Naive thymus-derived CD4-positive, alpha-beta T cell (primary cell): Measurements from ENCODE around the gene TRPC3. TPM values are rescaled to one million over a fixed set of nuclear protein-coding genes. Genes with fewer than 3 reads are reported as not detected.

Experiments used
- ATAC-seq: fragments of 150-1000 bp; cut with Tn5 transposase; 2 replicates; pipeline ENCODE4 v1.10.0; 2021; ENCODE audit warnings: mild to moderate bottlenecking, moderate library complexity
- CTCF ChIA-PET: fragments of 350-600 bp; sonication (Branson Sonifier 250); formaldehyde crosslinking; loops from one replicate; lab custom pipeline; 2021; ENCODE audit warnings: antibody characterized with exemption; lab: Charles Lee
- POLR2A ChIA-PET: fragments of 350-600 bp; sonication (Branson Sonifier 250); formaldehyde crosslinking; loops from one replicate; lab custom pipeline; 2021; ENCODE audit warnings: antibody characterized with exemption, inconsistent platforms; lab: Charles Lee
- DNase-seq, 9 donors: peaks; one replicate each; pipeline versions ENCODE4 v3.0.0 to v3.0.0-alpha.2; 2020 to 2022; ENCODE audit warnings: mixed read lengths in 1 of 9
- H3K27ac ChIP-seq: one replicate; pipeline ENCODE4 v1.7.0; 2013; ENCODE audit warnings: mild to moderate bottlenecking, low read depth, low read length, moderate library complexity
- H3K27me3 ChIP-seq, 2 donors: one replicate each; pipeline ENCODE4 v1.7.0; 2013; ENCODE audit warnings: low read length in 2 of 2, mild to moderate bottlenecking in 2 of 2, moderate library complexity in 2 of 2; ENCODE audit not compliant: control insufficient read depth in 2 of 2, insufficient read depth in 2 of 2
- H3K36me3 ChIP-seq, 3 experiments: 1 replicate in 2 of 3; 2 replicates in 1 of 3; pipeline ENCODE4 v1.7.0; 2013; ENCODE audit warnings: low read length in 3 of 3, mild to moderate bottlenecking in 3 of 3, moderate library complexity in 1 of 3; ENCODE audit not compliant: insufficient read depth in 3 of 3, control insufficient read depth in 2 of 3
- H3K4me1 ChIP-seq, 2 donors: one replicate each; pipeline ENCODE4 v1.7.0; 2013; ENCODE audit warnings: low read length in 2 of 2, mild to moderate bottlenecking in 2 of 2, moderate library complexity in 1 of 2; ENCODE audit not compliant: control insufficient read depth in 2 of 2, insufficient read depth in 2 of 2
- H3K4me3 ChIP-seq: 2 replicates; pipeline ENCODE4 v1.7.0; 2013; ENCODE audit warnings: mild to moderate bottlenecking, low read length
- H3K9me3 ChIP-seq, 3 experiments: 1 replicate in 2 of 3; 2 replicates in 1 of 3; pipeline ENCODE4 v1.7.0; 2013; ENCODE audit warnings: low read length in 3 of 3; ENCODE audit not compliant: control insufficient read depth in 2 of 3
- H3K27ac Mint-ChIP-seq, 9 donors: one replicate each; pipeline ENCODE4 v1.8.0; 2020 to 2022; ENCODE audit warnings: mixed read lengths in 9 of 9, mild to moderate bottlenecking in 8 of 9, moderate library complexity in 5 of 9, inconsistent platforms in 2 of 9
- H3K27me3 Mint-ChIP-seq, 5 donors: one replicate each; pipeline ENCODE4 v1.8.0; 2021 to 2022; ENCODE audit warnings: mixed read lengths in 5 of 5, mild to moderate bottlenecking in 1 of 5
- H3K36me3 Mint-ChIP-seq, 5 donors: one replicate each; pipeline ENCODE4 v1.8.0; 2020 to 2022; ENCODE audit warnings: mixed read lengths in 5 of 5, mild to moderate bottlenecking in 3 of 5, inconsistent platforms in 1 of 5
- H3K4me1 Mint-ChIP-seq, 7 donors: one replicate each; pipeline ENCODE4 v1.8.0; 2020 to 2022; ENCODE audit warnings: mixed read lengths in 7 of 7, mild to moderate bottlenecking in 3 of 7, inconsistent platforms in 1 of 7
- H3K4me3 Mint-ChIP-seq, 10 donors: one replicate each; pipeline ENCODE4 v1.8.0; 2020 to 2022; ENCODE audit warnings: mild to moderate bottlenecking in 10 of 10, mixed read lengths in 10 of 10, moderate library complexity in 6 of 10, inconsistent platforms in 2 of 10
- H3K9me3 Mint-ChIP-seq, 11 donors: one replicate each; pipeline ENCODE4 v1.8.0; 2020 to 2022; ENCODE audit warnings: mixed read lengths in 11 of 11, mild to moderate bottlenecking in 4 of 11, inconsistent platforms in 1 of 11, moderate library complexity in 1 of 11
- intact Hi-C, 2 donors: fragments of 100-400 bp; cut with micrococcal nuclease; formaldehyde crosslinking; loops; one replicate each; pipeline ENCODE4 v1.15.1; 2023
- polyA plus RNA-seq, 2 donors: library from polyadenylated mRNA; unstranded; fragments of 300-500 nt; fragmentation: Illumina TruSeq; gene quantifications; one replicate each; pipeline ENCODE4 v1.2.3, GENCODE V29; 2021
- total RNA-seq, 6 experiments: library from RNA in 5 of 6; stranded (reverse) in 5 of 6; gene quantifications; 1 replicate in 5 of 6; 2 replicates in 1 of 6; pipeline ENCODE4 v1.2.3 and lab custom pipeline; 2021 to 2026

Gene TRPC3
- total and polyA plus RNA-seq, 7 experiments from 2014 or later: 0.99 TPM; not detected in 6

GRCh38 chr4:121989715-121990114 is 37.9 kb upstream of the TRPC3 start:
- no peaks in the 10 kb centered on the region for H3K36me3 Mint-ChIP-seq
- H3K27ac Mint-ChIP-seq: no peak overlapping the region
- DNase-seq: no peak
- no peaks in the 10 kb centered on the region for H3K9me3 ChIP-seq
- ATAC-seq: no peak
- intact Hi-C loops: no loop called here
- no peaks in the 10 kb centered on the region for H3K4me1 ChIP-seq
- ChIA-PET POLR2A (no interaction called here), CTCF (no interaction called here)
- no peak overlapping the region for H3K4me3 ChIP-seq
- no peaks in the 10 kb centered on the region for H3K4me1 Mint-ChIP-seq
- H3K27ac ChIP-seq: no peak overlapping the region
- H3K4me3 Mint-ChIP-seq: no peak overlapping the region
- no peaks in the 10 kb centered on the region for H3K27me3 ChIP-seq
- peaks cover 0 to 2% (median 0%) of the 10 kb centered on the region in 11 donors for H3K9me3 Mint-ChIP-seq
- no peaks in the 10 kb centered on the region for H3K36me3 ChIP-seq
- peaks cover 20 to 36% (median 30%) of the 10 kb centered on the region in 5 donors for H3K27me3 Mint-ChIP-seq

DNA sequence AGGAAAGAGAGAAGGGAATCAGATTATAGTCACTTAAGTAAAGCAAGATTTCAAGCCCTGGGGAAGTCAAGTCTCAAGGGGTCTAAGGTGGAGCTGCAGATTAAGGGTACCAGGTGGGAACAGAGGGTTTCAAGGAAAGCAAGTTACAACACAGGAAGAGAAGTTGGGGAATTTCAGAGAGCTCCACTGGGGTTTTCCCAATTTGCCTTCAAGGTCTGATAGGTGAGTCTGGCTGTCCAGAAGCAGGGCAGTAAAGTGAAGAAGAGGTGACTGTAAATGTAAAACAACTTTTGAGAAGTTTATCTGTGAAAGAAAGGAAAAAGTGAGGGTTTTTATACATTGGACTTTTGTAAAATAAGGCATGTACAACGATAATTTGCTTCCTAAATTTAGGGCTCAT is 37.1 kb upstream of the TRPC3 start:
- ATAC-seq (no peak), DNase-seq (no peak)
- H3K4me3 ChIP-seq: no peak overlapping the region
- CTCF ChIA-PET: no interaction called here
- no peaks in the 10 kb centered on the region for H3K4me1 ChIP-seq
- Mint-ChIP-seq H3K36me3 (no peaks in the 10 kb centered on the region), H3K9me3 (peaks cover 0 to 2% (median 0%) of the 10 kb centered on the region in 11 donors), H3K27ac (no peak overlapping the region), H3K4me1 (no peaks in the 10 kb centered on the region), H3K4me3 (no peak overlapping the region), H3K27me3 (peaks cover 17 to 30% (median 23%) of the 10 kb centered on the region in 5 donors)
- no peaks in the 10 kb centered on the region for H3K27me3 ChIP-seq
- intact Hi-C loops: no loop called here
- no peaks in the 10 kb centered on the region for H3K9me3 ChIP-seq
- H3K27ac ChIP-seq: no peak overlapping the region
- no peaks in the 10 kb centered on the region for H3K36me3 ChIP-seq
- POLR2A ChIA-PET: no interaction called here

DNA sequence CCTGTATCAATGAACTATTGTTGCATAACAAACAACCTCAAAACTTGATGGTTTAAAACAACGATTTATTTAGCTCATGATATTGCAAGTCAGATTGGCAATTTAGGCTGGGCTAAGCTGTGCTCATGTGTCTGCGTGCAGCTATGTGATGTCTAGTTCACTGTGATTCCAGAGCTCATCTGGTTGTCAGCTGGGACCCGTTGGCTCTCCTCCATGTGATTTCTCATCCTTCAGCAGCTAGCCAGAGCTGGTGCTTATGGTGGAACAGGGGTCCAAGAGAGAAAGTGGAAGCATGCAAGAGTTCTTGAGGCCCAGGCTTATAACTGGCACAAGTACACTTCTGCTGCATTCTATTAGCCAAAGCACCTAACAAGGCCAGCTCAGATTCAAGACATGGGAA is 28.8 kb upstream of the TRPC3 start:
- intact Hi-C loops: no loop called here

DNA sequence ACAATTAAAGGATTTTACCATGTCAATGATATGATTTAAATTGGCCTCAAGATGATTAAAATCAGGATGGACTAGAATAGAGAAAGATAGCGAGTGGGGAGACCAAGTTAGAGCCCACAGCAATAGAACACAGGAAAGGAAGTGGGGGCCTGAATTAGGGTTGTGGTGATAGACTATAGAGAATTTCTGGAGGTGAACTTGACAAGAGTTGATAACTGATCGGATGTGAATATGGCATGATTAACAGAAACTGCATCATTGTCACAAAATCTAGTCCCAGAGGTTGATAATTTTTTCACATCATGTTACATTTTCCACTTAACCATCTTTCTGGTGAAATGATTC is 26.3 kb upstream of the TRPC3 start:
- H3K36me3 ChIP-seq: no peaks in the 10 kb centered on the region
- intact Hi-C loops: no loop called here
- H3K27ac ChIP-seq: no peak overlapping the region
- no peaks in the 10 kb centered on the region for H3K27me3 ChIP-seq
- Mint-ChIP-seq H3K9me3 (peaks cover 0 to 1% (median 0%) of the 10 kb centered on the region in 11 donors), H3K36me3 (no peaks in the 10 kb centered on the region), H3K4me1 (peaks cover 0 to 19% (median 6%) of the 10 kb centered on the region in 7 donors), H3K27me3 (peaks cover 5 to 23% (median 11%) of the 10 kb centered on the region in 5 donors), H3K27ac (peak overlapping the region in 5 of 9 donors; percentile 46 to 84 (median 69)), H3K4me3 (peak overlapping the region in 4 of 10 donors; percentile 46 to 71 (median 53))
- POLR2A ChIA-PET: no interaction called here
- no peaks in the 10 kb centered on the region for H3K9me3 ChIP-seq
- DNase-seq (no peak), ATAC-seq (no peak)
- peaks cover 0 to 7% of the 10 kb centered on the region in 2 donors for H3K4me1 ChIP-seq
- CTCF ChIA-PET: no interaction called here
- no peak overlapping the region for H3K4me3 ChIP-seq

More for the DNA sequence above, 28.8 kb upstream of the TRPC3 start:
- no peaks in the 10 kb centered on the region for H3K36me3 Mint-ChIP-seq
- ChIA-PET POLR2A (no interaction called here), CTCF (no interaction called here)
- Histone ChIP-seq H3K27ac (no peak overlapping the region), H3K4me3 (no peak overlapping the region), H3K27me3 (no peaks in the 10 kb centered on the region), H3K4me1 (peaks cover 0 to 7% of the 10 kb centered on the region in 2 donors), H3K9me3 (no peaks in the 10 kb centered on the region), H3K36me3 (no peaks in the 10 kb centered on the region)
- H3K27me3 Mint-ChIP-seq: peaks cover 0 to 13% (median 5%) of the 10 kb centered on the region in 5 donors
- peaks cover 0 to 19% (median 6%) of the 10 kb centered on the region in 7 donors for H3K4me1 Mint-ChIP-seq
- no peak for ATAC-seq
- no peaks in the 10 kb centered on the region for H3K9me3 Mint-ChIP-seq
- DNase-seq: no peak
- H3K4me3 Mint-ChIP-seq: no peak overlapping the region
- H3K27ac Mint-ChIP-seq: no peak overlapping the region

GRCh38 chr4:121977251-121978171 is 25.7 kb upstream of the TRPC3 start:
- peak; percentile 38 for ATAC-seq
- CTCF ChIA-PET: no interaction called here

GRCh38 chr4:121975784-121976183 is 23.9 kb upstream of the TRPC3 start:
- Mint-ChIP-seq H3K36me3 (no peaks in the 10 kb centered on the region), H3K27ac (no peak overlapping the region), H3K27me3 (peaks cover 11 to 25% (median 11%) of the 10 kb centered on the region in 5 donors), H3K9me3 (peaks cover 0 to 1% (median 0%) of the 10 kb centered on the region in 11 donors), H3K4me1 (peaks cover 0 to 19% (median 6%) of the 10 kb centered on the region in 7 donors), H3K4me3 (no peak overlapping the region)
- Histone ChIP-seq H3K9me3 (no peaks in the 10 kb centered on the region), H3K36me3 (no peaks in the 10 kb centered on the region), H3K27me3 (no peaks in the 10 kb centered on the region), H3K4me3 (no peak overlapping the region), H3K4me1 (peaks cover 0 to 7% of the 10 kb centered on the region in 2 donors), H3K27ac (no peak overlapping the region)
- intact Hi-C loops: no loop called here
- ChIA-PET POLR2A (no interaction called here), CTCF (interaction anchor here (0.6 kb wide), 1 partner anchor 133 kb away, joined by 3 read pairs; no protein-coding TSS in a partner anchor)
- no peak for ATAC-seq
- DNase-seq: no peak

More at GRCh38 chr4:121977251-121978171, 25.7 kb upstream of the TRPC3 start:
- intact Hi-C loops: no loop called here
- Mint-ChIP-seq H3K4me1 (peaks cover 0 to 19% (median 6%) of the 10 kb centered on the region in 7 donors), H3K9me3 (peaks cover 0 to 1% (median 0%) of the 10 kb centered on the region in 11 donors), H3K27ac (peak overlapping the region in 5 of 9 donors; percentile 46 to 84 (median 69)), H3K36me3 (no peaks in the 10 kb centered on the region), H3K4me3 (peak overlapping the region in 4 of 10 donors; percentile 46 to 71 (median 53)), H3K27me3 (peaks cover 5 to 25% (median 11%) of the 10 kb centered on the region in 5 donors)
- DNase-seq: peak in 3 of 9 donors; percentile 5 to 23 (median 17)
- H3K36me3 ChIP-seq: no peaks in the 10 kb centered on the region
- no peaks in the 10 kb centered on the region for H3K27me3 ChIP-seq
- H3K4me1 ChIP-seq: peaks cover 0 to 7% of the 10 kb centered on the region in 2 donors
- H3K4me3 ChIP-seq: no peak overlapping the region
- POLR2A ChIA-PET: no interaction called here
- H3K9me3 ChIP-seq: no peaks in the 10 kb centered on the region
- no peak overlapping the region for H3K27ac ChIP-seq
